ENCODE results near the gene MRGPRE.

DNA sequence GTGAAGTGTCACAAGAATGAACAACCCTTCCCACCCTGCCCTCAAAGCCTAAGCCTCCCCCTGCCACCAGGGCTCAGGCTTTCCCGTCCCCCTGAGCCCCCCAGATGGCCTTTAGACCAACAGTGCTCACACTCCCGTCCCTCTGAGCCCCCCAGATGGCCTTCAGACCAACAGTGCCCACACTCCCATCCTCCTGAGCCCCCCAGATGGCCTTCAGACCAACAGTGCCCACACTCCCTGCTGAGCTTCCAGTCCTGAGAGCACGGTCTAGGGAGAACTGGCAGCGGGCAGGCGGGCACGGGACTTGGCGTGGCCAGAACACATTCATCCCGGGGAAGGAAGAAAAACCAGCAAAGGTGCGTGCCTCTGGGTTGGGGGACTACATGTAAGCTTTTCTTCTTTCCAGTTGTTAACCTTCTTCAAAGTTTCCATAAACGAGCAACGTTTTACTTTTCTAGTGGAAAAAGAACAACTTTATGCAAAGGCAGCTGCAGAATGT, 16.1 kb downstream of the MRGPRE start:
- TF ChIP-seq, protein P1, sequence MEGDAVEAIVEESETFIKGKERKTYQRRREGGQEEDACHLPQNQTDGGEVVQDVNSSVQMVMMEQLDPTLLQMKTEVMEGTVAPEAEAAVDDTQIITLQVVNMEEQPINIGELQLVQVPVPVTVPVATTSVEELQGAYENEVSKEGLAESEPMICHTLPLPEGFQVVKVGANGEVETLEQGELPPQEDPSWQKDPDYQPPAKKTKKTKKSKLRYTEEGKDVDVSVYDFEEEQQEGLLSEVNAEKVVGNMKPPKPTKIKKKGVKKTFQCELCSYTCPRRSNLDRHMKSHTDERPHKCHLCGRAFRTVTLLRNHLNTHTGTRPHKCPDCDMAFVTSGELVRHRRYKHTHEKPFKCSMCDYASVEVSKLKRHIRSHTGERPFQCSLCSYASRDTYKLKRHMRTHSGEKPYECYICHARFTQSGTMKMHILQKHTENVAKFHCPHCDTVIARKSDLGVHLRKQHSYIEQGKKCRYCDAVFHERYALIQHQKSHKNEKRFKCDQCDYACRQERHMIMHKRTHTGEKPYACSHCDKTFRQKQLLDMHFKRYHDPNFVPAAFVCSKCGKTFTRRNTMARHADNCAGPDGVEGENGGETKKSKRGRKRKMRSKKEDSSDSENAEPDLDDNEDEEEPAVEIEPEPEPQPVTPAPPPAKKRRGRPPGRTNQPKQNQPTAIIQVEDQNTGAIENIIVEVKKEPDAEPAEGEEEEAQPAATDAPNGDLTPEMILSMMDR (IDR thresholded peaks at IDR 0.05; ENCODE audit: insufficient read depth, low read length, poor library complexity, severe bottlenecking) = no peak
- no peak for TF ChIP-seq EZH2phosphoT487 (conservative IDR thresholded peaks at IDR 0.05; ENCODE audit: low read length)

Data from SU-DHL-6 (cell line).